Left cardiac atrium (tissue), 4 donors: ENCODE measurements around the gene GP2. TPM values are rescaled to one million over a fixed set of nuclear protein-coding genes. Genes with fewer than 3 reads are reported as not detected.

Source experiments
- ATAC-seq, 2 donors: fragments of 200-7000 bp; cut with Tn5 transposase; one replicate each; pipeline ENCODE4 v1.9.1; 2020; ENCODE audit warnings: mild to moderate bottlenecking in 2 of 2, moderate library complexity in 2 of 2
- DNase-seq: peaks from one replicate; pipeline ENCODE4 v3.0.0-alpha.2; 2020
- intact Hi-C, 2 donors: fragments of 100-400 bp; cut with DNase I; formaldehyde crosslinking; loops; one replicate each; pipeline versions ENCODE4 v1.14.1 to v1.15.1; 2022 to 2023
- total RNA-seq, 2 donors: library from RNA; stranded (reverse); fragmentation: NEBNext Ultra II Directional; extraction: Animal tissue kit (Norgen Biotek cat#: 25700); gene quantifications; one replicate each; pipeline ENCODE4 v1.2.1, GENCODE V29; 2021
- donor health status: DM: no; HTN: yes; CAD: no.
- donor health status: DM: no; HTN: yes; CAD: no; lungs with severe emphysema.
- donor health status: DM: yes; HTN: yes; CAD: no.
- donor health status: Dilated cardiomyopathy.

The GP2 gene
- total RNA-seq, 2 donors from 2014 or later = not detected

GRCh38 chr16:20263138-20263855, 64.0 kb downstream of the GP2 start:
- intact Hi-C loops = no loop called here
- no peak for DNase-seq

DNA sequence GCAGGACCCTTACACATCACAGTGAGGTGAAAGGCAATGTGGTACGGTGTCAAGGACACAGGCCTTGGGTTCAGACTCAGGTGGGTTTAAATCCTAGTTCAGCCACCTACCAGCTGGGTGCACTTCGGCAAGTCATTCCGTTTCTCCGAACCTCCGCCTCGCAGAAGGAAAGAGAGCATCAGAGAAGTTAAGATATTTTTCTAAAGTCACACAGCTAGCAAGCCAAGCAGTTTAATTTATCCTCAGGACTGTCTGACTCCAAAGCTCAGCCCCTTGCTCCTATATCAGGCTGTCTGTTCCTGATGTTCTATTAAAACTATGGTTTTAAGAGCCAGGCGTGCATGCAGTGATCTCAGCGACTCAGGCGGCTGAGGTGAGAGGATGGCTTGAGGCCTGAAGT, 65.1 kb downstream of the GP2 start:
- intact Hi-C loops = no loop called here
- ATAC-seq (no peak), DNase-seq (no peak)

More at GRCh38 chr16:20263138-20263855, 64.0 kb downstream of the GP2 start:
- ATAC-seq = no peak

- intact Hi-C loops = no loop called here
- no peak for ATAC-seq
- no peak for DNase-seq
Observed at GRCh38 chr16:20260215-20261009, 66.9 kb downstream of the GP2 start.

Other genes starting within 250 kb of the GP2 start
- not detected for gene UMOD, start 25.2 kb upstream of the GP2 start, total RNA-seq
- not detected for gene PDILT, start 77.2 kb upstream of the GP2 start, total RNA-seq
- 1 to 10 TPM; 3.6 to 7.8 TPM for gene ACSM5, start 82.0 kb upstream of the GP2 start, total RNA-seq
- not detected for gene ACSM2A, start 124.0 kb upstream of the GP2 start, total RNA-seq
- gene ACSM2B, start 248.9 kb upstream of the GP2 start, total RNA-seq = under 1 TPM in 1 of 2 donors, not detected in 1; 0.41 TPM